ENCODE data around the gene CD164L2.
A peak's percentile ranks its signal among the peaks of the same experiment; 100 is the strongest.
"Not testable (repeated sequence)": the region's sequence is repeated elsewhere in the genome, so short reads cannot be mapped to it uniquely, and the experiment has no call there.

The CD164L2 gene

GRCh38 chr1:27412502-27412901 lies 29.4 kb upstream of the CD164L2 start:
- Mint-ChIP-seq H3K36me3 (ENCODE audit: low read depth) (peaks cover 93% of the 10 kb centered on the region), H3K27me3 (no peaks in the 10 kb centered on the region), H3K4me3 (no peak overlapping the region), H3K27ac (peak overlapping the region; percentile 24), H3K4me1 (ENCODE audit: low read depth) (peaks cover 17% of the 10 kb centered on the region), H3K9me3 (no peaks in the 10 kb centered on the region)
- no peak for DNase-seq

- H3K27me3 Mint-ChIP-seq: no peaks in the 10 kb centered on the region
- peak overlapping the region; percentile 32 for H3K27ac Mint-ChIP-seq
- H3K9me3 Mint-ChIP-seq: no peaks in the 10 kb centered on the region
- H3K36me3 Mint-ChIP-seq (ENCODE audit: low read depth): peaks cover 89% of the 10 kb centered on the region
- no peak overlapping the region for H3K4me3 Mint-ChIP-seq
- no peaks in the 10 kb centered on the region for H3K4me1 Mint-ChIP-seq (ENCODE audit: low read depth)
- DNase-seq: no peak
These were observed 27.6 kb upstream of the CD164L2 start for GRCh38 chr1:27410709-27411108.

GRCh38 chr1:27409669-27410068 lies 26.5 kb upstream of the CD164L2 start:
- Mint-ChIP-seq H3K36me3 (ENCODE audit: low read depth) (peaks cover 84% of the 10 kb centered on the region), H3K27ac (peak overlapping the region; percentile 32), H3K4me1 (ENCODE audit: low read depth) (no peaks in the 10 kb centered on the region), H3K27me3 (no peaks in the 10 kb centered on the region), H3K4me3 (no peak overlapping the region), H3K9me3 (no peaks in the 10 kb centered on the region)
- no peak for DNase-seq

GRCh38 chr1:27408151-27408550 lies 25.0 kb upstream of the CD164L2 start:
- Mint-ChIP-seq H3K36me3 (ENCODE audit: low read depth) (peaks cover 69% of the 10 kb centered on the region), H3K27me3 (no peaks in the 10 kb centered on the region), H3K4me1 (ENCODE audit: low read depth) (peaks cover 12% of the 10 kb centered on the region), H3K9me3 (no peaks in the 10 kb centered on the region), H3K27ac (peak overlapping the region; percentile 58), H3K4me3 (no peak overlapping the region)
- DNase-seq: no peak

GRCh38 chr1:27406791-27407190 lies 23.7 kb upstream of the CD164L2 start:
- Mint-ChIP-seq H3K4me1 (ENCODE audit: low read depth) (peaks cover 17% of the 10 kb centered on the region), H3K36me3 (ENCODE audit: low read depth) (peaks cover 57% of the 10 kb centered on the region), H3K27ac (peak overlapping the region; percentile 8)
- not testable (repeated sequence) for DNase-seq, H3K4me3 Mint-ChIP-seq, H3K9me3 Mint-ChIP-seq, H3K27me3 Mint-ChIP-seq

- peak overlapping the region; percentile 65 for H3K27ac Mint-ChIP-seq
- H3K4me1 Mint-ChIP-seq (ENCODE audit: low read depth): peaks cover 20% of the 10 kb centered on the region
- no peak overlapping the region for H3K4me3 Mint-ChIP-seq
- H3K9me3 Mint-ChIP-seq: no peaks in the 10 kb centered on the region
- no peaks in the 10 kb centered on the region for H3K27me3 Mint-ChIP-seq
- H3K36me3 Mint-ChIP-seq (ENCODE audit: low read depth): peaks cover 54% of the 10 kb centered on the region
- no peak for DNase-seq
These were observed 23.2 kb upstream of the CD164L2 start for GRCh38 chr1:27406362-27406680.

- H3K9me3 Mint-ChIP-seq, H3K4me3 Mint-ChIP-seq, DNase-seq, H3K27me3 Mint-ChIP-seq: not testable (repeated sequence)
- H3K36me3 Mint-ChIP-seq (ENCODE audit: low read depth): peaks cover 49% of the 10 kb centered on the region
- peaks cover 20% of the 10 kb centered on the region for H3K4me1 Mint-ChIP-seq (ENCODE audit: low read depth)
- peak overlapping the region; percentile 65 for H3K27ac Mint-ChIP-seq
These were observed 22.6 kb upstream of the CD164L2 start for GRCh38 chr1:27405598-27406361.

GRCh38 chr1:27405074-27405473 lies 21.9 kb upstream of the CD164L2 start:
- Mint-ChIP-seq H3K9me3 (no peaks in the 10 kb centered on the region), H3K27ac (no peak overlapping the region), H3K36me3 (ENCODE audit: low read depth) (peaks cover 42% of the 10 kb centered on the region), H3K27me3 (no peaks in the 10 kb centered on the region), H3K4me1 (ENCODE audit: low read depth) (peaks cover 20% of the 10 kb centered on the region), H3K4me3 (no peak overlapping the region)
- DNase-seq: no peak

GRCh38 chr1:27403931-27404330 lies 20.8 kb upstream of the CD164L2 start:
- Mint-ChIP-seq H3K27ac (peak overlapping the region; percentile 85), H3K4me3 (no peak overlapping the region), H3K36me3 (ENCODE audit: low read depth) (peaks cover 35% of the 10 kb centered on the region), H3K27me3 (no peaks in the 10 kb centered on the region), H3K9me3 (no peaks in the 10 kb centered on the region), H3K4me1 (ENCODE audit: low read depth) (peaks cover 20% of the 10 kb centered on the region)
- no peak for DNase-seq

GRCh38 chr1:27403065-27403726 lies 20.1 kb upstream of the CD164L2 start:
- DNase-seq: peak; percentile 56
- Mint-ChIP-seq H3K36me3 (ENCODE audit: low read depth) (peaks cover 28% of the 10 kb centered on the region), H3K4me3 (no peak overlapping the region), H3K9me3 (no peaks in the 10 kb centered on the region), H3K27me3 (no peaks in the 10 kb centered on the region), H3K4me1 (ENCODE audit: low read depth) (peaks cover 20% of the 10 kb centered on the region), H3K27ac (peak overlapping the region; percentile 85)

- Mint-ChIP-seq H3K4me3 (no peak overlapping the region), H3K27ac (peak overlapping the region; percentile 85), H3K27me3 (no peaks in the 10 kb centered on the region), H3K9me3 (no peaks in the 10 kb centered on the region), H3K36me3 (ENCODE audit: low read depth) (peaks cover 20% of the 10 kb centered on the region), H3K4me1 (ENCODE audit: low read depth) (peaks cover 20% of the 10 kb centered on the region)
- DNase-seq: no peak
These were observed 19.2 kb upstream of the CD164L2 start for GRCh38 chr1:27402349-27402754.

- no peaks in the 10 kb centered on the region for H3K27me3 Mint-ChIP-seq
- H3K9me3 Mint-ChIP-seq: no peaks in the 10 kb centered on the region
- H3K4me1 Mint-ChIP-seq (ENCODE audit: low read depth): peaks cover 20% of the 10 kb centered on the region
- no peak for DNase-seq
- H3K27ac Mint-ChIP-seq: no peak overlapping the region
- peaks cover 8% of the 10 kb centered on the region for H3K36me3 Mint-ChIP-seq (ENCODE audit: low read depth)
- H3K4me3 Mint-ChIP-seq: no peak overlapping the region
These were observed 17.8 kb upstream of the CD164L2 start for GRCh38 chr1:27400963-27401341.

GRCh38 chr1:27400082-27400962 lies 17.2 kb upstream of the CD164L2 start:
- DNase-seq: no peak
- H3K27me3 Mint-ChIP-seq: no peaks in the 10 kb centered on the region
- no peak overlapping the region for H3K27ac Mint-ChIP-seq
- H3K4me3 Mint-ChIP-seq: no peak overlapping the region
- H3K9me3 Mint-ChIP-seq: no peaks in the 10 kb centered on the region
- peaks cover 20% of the 10 kb centered on the region for H3K4me1 Mint-ChIP-seq (ENCODE audit: low read depth)
- H3K36me3 Mint-ChIP-seq (ENCODE audit: low read depth): peaks cover 4% of the 10 kb centered on the region

GRCh38 chr1:27399251-27400025 lies 16.3 kb upstream of the CD164L2 start:
- DNase-seq: no peak
- no peak overlapping the region for H3K4me3 Mint-ChIP-seq
- no peaks in the 10 kb centered on the region for H3K27me3 Mint-ChIP-seq
- peaks cover 2% of the 10 kb centered on the region for H3K36me3 Mint-ChIP-seq (ENCODE audit: low read depth)
- H3K4me1 Mint-ChIP-seq (ENCODE audit: low read depth): peaks cover 25% of the 10 kb centered on the region
- H3K9me3 Mint-ChIP-seq: no peaks in the 10 kb centered on the region
- no peak overlapping the region for H3K27ac Mint-ChIP-seq
